Femur (tissue), 1 donor: ENCODE measurements around the gene CYP27C1.
"Not testable (repeated sequence)": the region's sequence is repeated elsewhere in the genome, so short reads cannot be mapped to it uniquely, and the experiment has no call there.

Source experiments
- DNase-seq: peaks from one replicate; pipeline ENCODE4 v3.0.0-alpha.2; 2017

CYP27C1 gene, protein sequence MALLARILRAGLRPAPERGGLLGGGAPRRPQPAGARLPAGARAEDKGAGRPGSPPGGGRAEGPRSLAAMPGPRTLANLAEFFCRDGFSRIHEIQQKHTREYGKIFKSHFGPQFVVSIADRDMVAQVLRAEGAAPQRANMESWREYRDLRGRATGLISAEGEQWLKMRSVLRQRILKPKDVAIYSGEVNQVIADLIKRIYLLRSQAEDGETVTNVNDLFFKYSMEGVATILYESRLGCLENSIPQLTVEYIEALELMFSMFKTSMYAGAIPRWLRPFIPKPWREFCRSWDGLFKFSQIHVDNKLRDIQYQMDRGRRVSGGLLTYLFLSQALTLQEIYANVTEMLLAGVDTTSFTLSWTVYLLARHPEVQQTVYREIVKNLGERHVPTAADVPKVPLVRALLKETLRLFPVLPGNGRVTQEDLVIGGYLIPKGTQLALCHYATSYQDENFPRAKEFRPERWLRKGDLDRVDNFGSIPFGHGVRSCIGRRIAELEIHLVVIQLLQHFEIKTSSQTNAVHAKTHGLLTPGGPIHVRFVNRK

GRCh38 chr2:127220102-127220767 lies at the start of gene CYP27C1:
Gene CYP27C1 (minus strand): TSS chr2:127220299. CDS start chr2:127220270, 29 bp downstream.
- DNase-seq = peak; percentile 55

- no peak for DNase-seq
Measured at GRCh38 chr2:127261804-127262406, 41.8 kb upstream of the CYP27C1 start.

DNA sequence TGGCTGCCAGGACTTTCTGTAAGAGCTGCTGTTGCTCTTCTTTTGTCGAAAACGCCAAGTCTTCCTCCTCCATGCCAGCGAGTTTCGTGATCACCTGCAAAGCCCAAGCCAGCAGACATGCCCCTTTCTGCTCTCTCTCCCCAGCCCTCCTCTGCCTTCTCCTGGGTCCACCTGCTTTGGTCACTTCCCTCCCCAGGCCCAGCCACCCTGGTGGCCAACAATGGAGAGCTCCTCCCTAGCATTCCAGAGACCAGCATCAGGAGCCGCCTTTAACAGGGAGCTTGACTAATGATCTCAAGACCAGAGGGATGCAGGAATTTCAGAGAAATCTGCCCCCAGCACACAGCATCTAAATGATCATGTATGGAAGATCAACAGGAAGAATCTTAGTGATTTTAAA lies 39.3 kb upstream of the CYP27C1 start:
- DNase-seq = no peak

- DNase-seq = no peak
Measured at GRCh38 chr2:127256866-127257265, 36.8 kb upstream of the CYP27C1 start.

DNA sequence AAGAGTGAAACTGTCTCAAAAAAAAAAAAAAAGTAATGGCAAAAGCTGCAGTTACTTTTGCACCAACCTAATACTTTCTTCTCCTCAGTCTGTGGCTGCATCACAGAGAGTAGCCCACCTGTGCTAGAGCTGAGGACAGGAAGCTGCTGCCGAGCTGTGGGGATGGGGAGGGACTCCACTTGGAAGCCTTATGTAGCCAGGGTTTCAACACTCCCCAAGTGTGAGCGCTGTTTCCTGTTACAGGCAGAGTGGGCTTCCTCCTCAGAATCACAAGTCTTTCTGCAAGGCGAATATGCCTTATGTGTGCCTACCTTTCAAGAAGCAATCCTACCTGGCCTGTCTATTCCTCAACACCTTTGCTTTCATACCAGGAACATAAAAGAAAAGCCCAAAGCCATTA lies 36.3 kb upstream of the CYP27C1 start:
- no peak for DNase-seq

- no peak for DNase-seq
Measured at GRCh38 chr2:127255721-127256120, 35.6 kb upstream of the CYP27C1 start.

DNA sequence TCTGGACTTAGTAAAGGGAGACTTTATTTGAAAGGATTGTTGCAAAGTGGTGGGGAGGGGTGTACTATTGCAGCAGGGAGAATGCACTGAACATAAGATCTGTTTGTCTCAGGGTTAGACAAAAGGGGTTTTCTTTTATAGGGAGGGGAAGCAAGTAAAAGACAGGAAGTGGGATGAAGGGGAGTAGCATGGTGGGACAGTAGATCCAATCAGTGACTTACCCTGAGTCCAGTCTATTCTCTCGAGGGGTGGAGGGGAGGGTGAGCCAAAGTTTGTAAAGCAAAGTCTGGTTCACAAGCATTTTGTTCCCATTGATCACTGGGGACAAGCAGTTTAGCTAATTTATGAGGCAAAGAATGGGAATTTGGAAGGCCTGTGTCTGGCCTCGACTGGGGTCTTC lies 35.0 kb upstream of the CYP27C1 start:
- peak; percentile 74 for DNase-seq

- DNase-seq = no peak
Measured at GRCh38 chr2:127254386-127254981, 34.4 kb upstream of the CYP27C1 start.

- not testable (repeated sequence) for DNase-seq
Measured at GRCh38 chr2:127241184-127241583, 21.1 kb upstream of the CYP27C1 start.

- DNase-seq = no peak
Measured at GRCh38 chr2:127239395-127239794, 19.3 kb upstream of the CYP27C1 start.

GRCh38 chr2:127237768-127238167 lies 17.7 kb upstream of the CYP27C1 start:
- not testable (repeated sequence) for DNase-seq

GRCh38 chr2:127235082-127235702 lies 15.1 kb upstream of the CYP27C1 start:
- no peak for DNase-seq

DNA sequence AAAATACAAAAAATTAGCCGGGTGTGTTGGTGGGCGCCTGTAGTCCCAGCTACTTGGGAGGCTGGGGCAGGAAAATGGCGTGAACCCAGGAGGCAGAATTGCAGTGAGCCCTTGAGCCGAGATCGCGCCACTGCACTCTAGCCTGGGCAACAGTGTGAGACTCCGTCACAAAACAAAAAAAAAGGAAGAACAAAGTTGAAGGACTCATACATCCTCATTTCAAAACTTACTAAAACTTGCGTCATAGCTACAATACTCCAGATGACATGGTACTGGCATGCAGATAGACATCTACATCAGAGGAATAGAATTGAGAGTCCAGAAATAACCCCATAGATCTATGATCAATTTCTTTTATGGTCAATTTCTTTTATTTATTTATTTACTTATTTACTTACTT lies 13.6 kb upstream of the CYP27C1 start:
- no peak for DNase-seq

DNA sequence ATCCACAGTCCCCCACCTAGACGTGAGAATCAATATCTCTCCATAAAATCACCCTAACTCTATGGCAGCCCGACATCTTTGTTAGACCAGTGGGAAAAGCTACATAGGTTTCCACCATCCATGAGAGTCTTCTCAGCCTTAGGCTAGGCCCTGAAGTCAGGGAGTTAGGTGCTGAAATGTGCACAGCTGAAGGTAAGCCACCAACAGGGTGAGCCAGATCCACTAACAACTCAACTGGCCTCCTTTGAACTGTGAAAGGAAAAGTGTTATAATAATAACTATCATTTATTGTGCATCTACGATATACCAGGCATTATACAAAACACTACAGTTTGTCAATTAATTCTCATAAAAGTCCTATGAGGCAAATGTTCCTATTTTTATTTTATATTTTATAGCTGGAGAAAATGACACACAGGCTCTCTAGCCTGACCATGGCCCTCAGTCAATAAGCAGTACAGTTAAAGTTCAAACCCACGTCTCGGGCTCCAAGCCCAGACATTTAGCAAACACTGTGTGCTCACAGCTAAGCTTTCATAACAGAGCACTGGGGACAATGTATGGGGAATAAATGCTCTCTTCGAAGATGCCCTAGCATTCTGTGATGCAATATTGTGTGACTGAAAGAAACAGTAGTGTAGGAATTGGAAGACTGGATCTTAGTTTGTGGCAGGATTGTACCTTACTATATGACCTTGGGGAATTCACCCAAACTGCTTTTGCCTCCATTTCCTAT lies 11.2 kb upstream of the CYP27C1 start:
- DNase-seq = peak; percentile 60

DNA sequence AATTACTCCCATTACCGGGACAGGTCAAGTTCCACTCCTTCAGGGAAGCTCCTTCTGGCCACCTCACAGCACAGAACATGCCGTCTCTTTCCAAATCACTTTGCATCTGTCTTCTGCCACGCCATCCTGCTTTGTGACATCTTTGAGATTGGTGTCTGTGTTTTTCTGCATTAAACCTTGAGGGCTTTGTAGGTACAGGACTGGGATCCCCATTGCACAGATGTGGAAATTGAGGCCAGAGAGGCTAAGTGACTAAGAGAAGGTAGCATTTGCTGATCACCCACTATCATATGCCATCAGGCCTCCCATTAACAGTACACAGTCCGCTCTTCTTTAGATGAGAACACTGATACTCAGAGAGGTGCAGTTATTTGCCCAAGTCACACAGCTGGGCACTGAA lies 9.5 kb upstream of the CYP27C1 start:
- no peak for DNase-seq

DNA sequence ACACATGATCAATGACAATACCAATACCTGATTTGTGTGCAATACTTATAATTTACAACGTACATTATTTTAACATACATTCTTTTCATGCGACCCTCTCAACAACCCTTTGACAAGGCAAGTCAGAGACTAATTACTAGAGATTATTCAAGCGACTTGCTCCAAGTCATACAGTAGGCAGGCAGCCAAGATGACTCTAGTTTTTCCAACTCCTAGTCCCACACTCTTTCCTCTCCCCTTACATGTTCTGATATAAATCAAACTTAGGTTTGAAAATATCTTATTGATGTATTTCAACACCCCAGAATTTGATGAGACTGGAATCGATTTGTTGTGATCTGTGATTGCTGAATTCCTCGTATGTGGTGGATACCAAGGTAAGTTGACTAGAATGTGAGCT lies 8.0 kb upstream of the CYP27C1 start:
- DNase-seq = no peak

DNA sequence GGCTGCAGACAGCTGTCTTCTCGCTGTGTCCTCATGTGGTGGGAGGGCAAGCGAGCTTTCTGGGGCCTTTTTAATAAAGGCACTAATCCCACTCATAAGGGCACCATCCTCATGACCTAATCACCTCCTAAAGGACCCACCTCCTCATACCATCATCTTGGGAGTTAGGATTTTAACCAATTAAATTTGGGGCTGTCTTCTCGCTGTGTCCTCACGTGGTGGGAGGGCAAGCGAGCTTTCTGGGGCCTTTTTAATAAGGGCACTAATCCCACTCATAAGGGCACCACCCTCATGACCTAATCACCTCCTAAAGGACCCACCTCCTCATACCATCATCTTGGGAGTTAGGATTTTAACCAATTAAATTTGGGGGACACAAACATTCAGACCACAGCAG lies 7.2 kb upstream of the CYP27C1 start:
- DNase-seq = not testable (repeated sequence)

DNA sequence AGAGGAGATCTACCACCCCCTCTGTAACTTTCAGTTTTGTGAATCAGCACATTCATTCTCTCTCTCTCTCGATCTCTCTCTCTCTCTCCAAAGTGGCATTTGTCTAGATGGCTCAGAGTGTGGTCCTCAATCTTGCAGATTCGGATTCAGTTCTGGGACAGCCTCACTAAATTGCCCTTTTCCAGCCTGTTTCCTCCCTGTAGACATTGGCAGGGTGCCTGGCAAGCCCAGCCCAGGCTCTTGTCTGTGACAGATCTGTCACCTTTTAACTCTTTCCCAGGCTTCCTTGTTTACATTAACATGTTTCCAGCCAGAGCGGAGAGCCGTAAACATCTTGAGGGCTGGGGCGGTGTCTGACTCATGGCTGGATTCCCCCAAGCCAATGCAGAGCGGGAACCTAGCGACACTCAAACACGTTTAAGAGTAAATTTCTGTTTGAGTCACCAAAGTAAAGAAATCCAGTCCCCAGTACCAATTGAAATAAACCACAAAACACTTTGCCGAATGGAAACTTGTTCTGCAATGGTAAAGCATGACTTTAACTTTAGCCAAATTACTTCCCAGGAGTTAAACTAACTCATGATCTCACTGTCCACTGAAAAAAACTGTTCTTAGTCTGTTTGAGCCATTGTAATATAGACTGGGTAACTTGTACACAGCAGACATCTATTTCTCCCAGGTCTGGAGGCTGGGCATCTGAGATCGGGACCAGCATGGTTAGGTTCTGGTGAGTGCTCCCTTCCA lies 6.6 kb upstream of the CYP27C1 start:
- DNase-seq = peak; percentile 46

DNA sequence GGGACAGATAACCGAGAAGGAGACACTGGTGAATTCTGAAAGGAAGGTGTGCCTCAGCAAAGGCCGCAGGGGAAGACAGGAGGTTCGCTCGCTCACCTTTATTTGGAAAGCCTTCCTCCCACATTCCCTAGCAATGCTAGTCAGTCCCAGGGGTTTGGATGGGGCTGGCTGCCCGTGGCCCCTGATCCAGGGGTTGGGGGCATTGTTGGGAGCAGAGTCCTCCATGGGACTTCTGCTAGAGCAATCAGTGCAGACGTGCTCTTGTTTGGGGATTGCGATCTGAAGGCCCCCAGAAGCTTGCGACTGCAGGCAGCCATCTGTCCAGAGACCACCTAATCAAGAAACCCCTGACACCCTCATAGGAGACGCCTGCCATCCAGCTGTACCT lies 6.0 kb upstream of the CYP27C1 start:
- no peak for DNase-seq

GRCh38 chr2:127225186-127225960 lies 5.3 kb upstream of the CYP27C1 start:
- no peak for DNase-seq
